ENCODE measurements around the gene APBA2.

DNA sequence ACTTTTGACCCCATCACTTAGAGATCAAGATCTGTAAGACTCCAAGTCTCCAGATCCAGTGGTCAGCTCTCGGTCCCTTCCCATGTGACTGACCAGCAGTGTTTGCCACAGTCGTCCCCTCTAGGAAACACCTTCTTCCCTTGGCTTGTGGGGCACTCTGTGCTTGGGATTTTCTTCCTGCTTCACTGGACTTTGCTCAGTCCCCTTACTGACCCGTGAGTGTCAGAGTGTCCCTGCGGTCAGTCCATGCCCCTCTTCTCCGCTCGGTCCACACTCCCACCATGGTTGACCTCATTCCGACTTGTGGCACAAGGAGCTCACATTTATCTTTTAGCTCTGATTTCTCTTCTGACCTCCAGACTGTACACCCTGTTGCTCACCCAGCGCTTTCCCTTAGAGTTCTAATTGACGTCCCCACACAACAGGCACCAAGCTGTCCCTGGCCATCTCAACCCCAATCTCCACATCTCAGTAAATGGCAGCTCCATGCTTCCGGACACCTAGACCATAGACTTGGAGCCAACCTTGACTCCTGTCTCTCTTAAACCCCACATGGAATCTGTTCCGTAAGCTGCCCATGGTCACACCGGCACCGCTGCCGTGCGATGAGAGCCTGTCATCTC is 67.9 kb downstream of the APBA2 start:
- no peak for TF ChIP-seq EZH2 (IDR thresholded peaks at IDR 0.05; ENCODE audit: borderline replicate concordance, control insufficient read depth, low read depth, low read length)
- TF ChIP-seq CREB1 (IDR thresholded peaks at IDR 0.05; ENCODE audit: low read depth): no peak
- no peak for TF ChIP-seq BACH1 (IDR thresholded peaks at IDR 0.05; ENCODE audit: borderline replicate concordance)
- TF ChIP-seq, protein P1, sequence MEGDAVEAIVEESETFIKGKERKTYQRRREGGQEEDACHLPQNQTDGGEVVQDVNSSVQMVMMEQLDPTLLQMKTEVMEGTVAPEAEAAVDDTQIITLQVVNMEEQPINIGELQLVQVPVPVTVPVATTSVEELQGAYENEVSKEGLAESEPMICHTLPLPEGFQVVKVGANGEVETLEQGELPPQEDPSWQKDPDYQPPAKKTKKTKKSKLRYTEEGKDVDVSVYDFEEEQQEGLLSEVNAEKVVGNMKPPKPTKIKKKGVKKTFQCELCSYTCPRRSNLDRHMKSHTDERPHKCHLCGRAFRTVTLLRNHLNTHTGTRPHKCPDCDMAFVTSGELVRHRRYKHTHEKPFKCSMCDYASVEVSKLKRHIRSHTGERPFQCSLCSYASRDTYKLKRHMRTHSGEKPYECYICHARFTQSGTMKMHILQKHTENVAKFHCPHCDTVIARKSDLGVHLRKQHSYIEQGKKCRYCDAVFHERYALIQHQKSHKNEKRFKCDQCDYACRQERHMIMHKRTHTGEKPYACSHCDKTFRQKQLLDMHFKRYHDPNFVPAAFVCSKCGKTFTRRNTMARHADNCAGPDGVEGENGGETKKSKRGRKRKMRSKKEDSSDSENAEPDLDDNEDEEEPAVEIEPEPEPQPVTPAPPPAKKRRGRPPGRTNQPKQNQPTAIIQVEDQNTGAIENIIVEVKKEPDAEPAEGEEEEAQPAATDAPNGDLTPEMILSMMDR (IDR thresholded peaks at IDR 0.05 in 2 of 3, conservative IDR thresholded peaks at IDR 0.05 in 1 of 3; ENCODE audit: control insufficient read depth in 2 of 3, extremely low read depth in 1 of 3, insufficient read depth in 1 of 3, low read depth in 3 of 3, low read length in 3 of 3): no peak
- TF ChIP-seq EP300 (IDR thresholded peaks at IDR 0.05; ENCODE audit: borderline replicate concordance in 1 of 2, control insufficient read depth in 1 of 2, low read depth in 2 of 2, low read length in 2 of 2): no peak
- no peak for TF ChIP-seq POLR2AphosphoS5 (IDR thresholded peaks at IDR 0.05; ENCODE audit: low read length)
- TF ChIP-seq, protein P2, sequence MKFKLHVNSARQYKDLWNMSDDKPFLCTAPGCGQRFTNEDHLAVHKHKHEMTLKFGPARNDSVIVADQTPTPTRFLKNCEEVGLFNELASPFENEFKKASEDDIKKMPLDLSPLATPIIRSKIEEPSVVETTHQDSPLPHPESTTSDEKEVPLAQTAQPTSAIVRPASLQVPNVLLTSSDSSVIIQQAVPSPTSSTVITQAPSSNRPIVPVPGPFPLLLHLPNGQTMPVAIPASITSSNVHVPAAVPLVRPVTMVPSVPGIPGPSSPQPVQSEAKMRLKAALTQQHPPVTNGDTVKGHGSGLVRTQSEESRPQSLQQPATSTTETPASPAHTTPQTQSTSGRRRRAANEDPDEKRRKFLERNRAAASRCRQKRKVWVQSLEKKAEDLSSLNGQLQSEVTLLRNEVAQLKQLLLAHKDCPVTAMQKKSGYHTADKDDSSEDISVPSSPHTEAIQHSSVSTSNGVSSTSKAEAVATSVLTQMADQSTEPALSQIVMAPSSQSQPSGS (IDR thresholded peaks at IDR 0.05; ENCODE audit: low read length): no peak
- TF ChIP-seq, protein P3, sequence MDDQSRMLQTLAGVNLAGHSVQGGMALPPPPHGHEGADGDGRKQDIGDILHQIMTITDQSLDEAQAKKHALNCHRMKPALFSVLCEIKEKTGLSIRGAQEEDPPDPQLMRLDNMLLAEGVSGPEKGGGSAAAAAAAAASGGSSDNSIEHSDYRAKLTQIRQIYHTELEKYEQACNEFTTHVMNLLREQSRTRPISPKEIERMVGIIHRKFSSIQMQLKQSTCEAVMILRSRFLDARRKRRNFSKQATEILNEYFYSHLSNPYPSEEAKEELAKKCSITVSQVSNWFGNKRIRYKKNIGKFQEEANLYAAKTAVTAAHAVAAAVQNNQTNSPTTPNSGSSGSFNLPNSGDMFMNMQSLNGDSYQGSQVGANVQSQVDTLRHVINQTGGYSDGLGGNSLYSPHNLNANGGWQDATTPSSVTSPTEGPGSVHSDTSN (IDR thresholded peaks at IDR 0.05; ENCODE audit: insufficient replicate concordance, low read depth, low read length): no peak
- TF ChIP-seq, protein P4, sequence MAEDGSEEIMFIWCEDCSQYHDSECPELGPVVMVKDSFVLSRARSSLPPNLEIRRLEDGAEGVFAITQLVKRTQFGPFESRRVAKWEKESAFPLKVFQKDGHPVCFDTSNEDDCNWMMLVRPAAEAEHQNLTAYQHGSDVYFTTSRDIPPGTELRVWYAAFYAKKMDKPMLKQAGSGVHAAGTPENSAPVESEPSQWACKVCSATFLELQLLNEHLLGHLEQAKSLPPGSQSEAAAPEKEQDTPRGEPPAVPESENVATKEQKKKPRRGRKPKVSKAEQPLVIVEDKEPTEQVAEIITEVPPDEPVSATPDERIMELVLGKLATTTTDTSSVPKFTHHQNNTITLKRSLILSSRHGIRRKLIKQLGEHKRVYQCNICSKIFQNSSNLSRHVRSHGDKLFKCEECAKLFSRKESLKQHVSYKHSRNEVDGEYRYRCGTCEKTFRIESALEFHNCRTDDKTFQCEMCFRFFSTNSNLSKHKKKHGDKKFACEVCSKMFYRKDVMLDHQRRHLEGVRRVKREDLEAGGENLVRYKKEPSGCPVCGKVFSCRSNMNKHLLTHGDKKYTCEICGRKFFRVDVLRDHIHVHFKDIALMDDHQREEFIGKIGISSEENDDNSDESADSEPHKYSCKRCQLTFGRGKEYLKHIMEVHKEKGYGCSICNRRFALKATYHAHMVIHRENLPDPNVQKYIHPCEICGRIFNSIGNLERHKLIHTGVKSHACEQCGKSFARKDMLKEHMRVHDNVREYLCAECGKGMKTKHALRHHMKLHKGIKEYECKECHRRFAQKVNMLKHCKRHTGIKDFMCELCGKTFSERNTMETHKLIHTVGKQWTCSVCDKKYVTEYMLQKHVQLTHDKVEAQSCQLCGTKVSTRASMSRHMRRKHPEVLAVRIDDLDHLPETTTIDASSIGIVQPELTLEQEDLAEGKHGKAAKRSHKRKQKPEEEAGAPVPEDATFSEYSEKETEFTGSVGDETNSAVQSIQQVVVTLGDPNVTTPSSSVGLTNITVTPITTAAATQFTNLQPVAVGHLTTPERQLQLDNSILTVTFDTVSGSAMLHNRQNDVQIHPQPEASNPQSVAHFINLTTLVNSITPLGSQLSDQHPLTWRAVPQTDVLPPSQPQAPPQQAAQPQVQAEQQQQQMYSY (CRISPR knock-in tag; IDR thresholded peaks at IDR 0.05): no peak
- no peak for TF ChIP-seq RFX5 (IDR thresholded peaks at IDR 0.05; ENCODE audit: low read depth, low read length)
